Frontal cortex (tissue), 4 donors: Measurements from ENCODE around the gene DUSP7. TPM values are rescaled to one million over a fixed set of nuclear protein-coding genes. Genes with fewer than 3 reads are reported as not detected.
"Not testable (repeated sequence)": the region's sequence is repeated elsewhere in the genome, so short reads cannot be mapped to it uniquely, and the experiment has no call there.

Source experiments
- DNase-seq, 2 donors: peaks; one replicate each; pipeline ENCODE4 v3.0.0; 2012; ENCODE audit warnings: low spot score in 2 of 2
- FAIRE-seq: peaks from 2 replicates; lab custom pipeline; 2012; peaks lifted over from hg19 to GRCh38; lab: Jason Lieb, UNC
- total RNA-seq: library from RNA; depleted of rRNA; stranded (reverse); fragments of >200 nt; gene quantifications from one replicate; pipeline ENCODE4 v1.2.3, GENCODE V29; 2014
- donor health status: control.
- donor health status: control.
- donor health status: control.

Gene DUSP7
- total RNA-seq, 1 donor from 2014 or later: 8.6 TPM

DNA sequence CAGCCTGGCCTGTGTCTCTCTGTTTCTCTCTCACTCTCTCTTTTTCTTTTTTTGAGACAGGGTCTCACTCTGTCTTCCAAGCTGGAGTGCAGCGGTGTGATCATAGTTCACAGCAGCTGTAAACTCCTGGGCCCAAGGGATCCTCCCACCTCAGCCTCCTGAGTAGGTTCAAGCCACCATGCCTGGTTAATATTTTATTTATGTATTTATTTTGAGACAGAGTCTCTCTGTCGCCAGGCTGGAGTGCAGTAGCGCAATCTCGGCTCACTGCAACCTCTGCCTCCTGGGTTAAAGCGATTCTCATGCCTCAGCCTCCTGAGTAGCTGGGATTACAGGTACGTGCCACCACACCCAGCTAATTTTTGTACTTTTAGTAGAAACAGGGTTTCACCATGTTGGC, 22.6 kb downstream of the DUSP7 start:
- not testable (repeated sequence) for DNase-seq

DNA sequence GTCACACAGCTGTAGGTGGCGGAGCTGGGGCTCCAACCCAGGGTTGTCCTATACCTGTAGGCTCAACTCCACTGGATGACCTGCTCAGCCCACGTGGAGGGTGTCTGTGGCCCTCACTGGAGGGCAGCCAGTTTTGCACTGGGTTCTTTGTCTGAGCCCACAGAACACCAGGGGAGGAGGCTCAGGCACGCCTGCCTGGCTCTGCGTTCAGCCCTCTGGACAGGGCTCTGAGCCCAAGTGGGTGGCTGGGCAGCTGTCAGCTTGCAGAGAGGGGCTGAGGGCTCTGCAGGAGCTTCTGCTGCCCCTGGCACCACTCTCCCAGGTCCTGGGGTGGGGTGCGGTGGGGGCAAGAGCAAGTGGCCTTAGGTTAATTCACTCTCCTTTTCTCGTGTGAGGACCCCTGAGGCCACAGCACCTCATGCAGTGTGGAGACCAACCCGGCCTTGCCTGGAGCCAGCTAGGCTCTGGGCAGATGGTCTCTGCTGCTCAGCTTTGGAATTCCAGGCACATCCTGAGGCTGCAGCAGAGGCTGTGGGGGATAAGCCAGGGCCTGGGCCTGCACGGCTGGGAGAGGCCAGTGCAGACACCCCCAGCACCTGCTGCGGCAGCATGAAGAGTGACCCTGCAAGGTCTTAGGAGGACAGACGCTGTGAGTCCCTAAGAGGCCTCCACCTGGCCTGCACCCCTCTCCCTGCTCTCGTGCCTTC, 23.5 kb downstream of the DUSP7 start:
- DNase-seq (no peak), FAIRE-seq (no peak)

More for the DNA sequence above, 22.6 kb downstream of the DUSP7 start:
- FAIRE-seq: not testable (repeated sequence)

DNA sequence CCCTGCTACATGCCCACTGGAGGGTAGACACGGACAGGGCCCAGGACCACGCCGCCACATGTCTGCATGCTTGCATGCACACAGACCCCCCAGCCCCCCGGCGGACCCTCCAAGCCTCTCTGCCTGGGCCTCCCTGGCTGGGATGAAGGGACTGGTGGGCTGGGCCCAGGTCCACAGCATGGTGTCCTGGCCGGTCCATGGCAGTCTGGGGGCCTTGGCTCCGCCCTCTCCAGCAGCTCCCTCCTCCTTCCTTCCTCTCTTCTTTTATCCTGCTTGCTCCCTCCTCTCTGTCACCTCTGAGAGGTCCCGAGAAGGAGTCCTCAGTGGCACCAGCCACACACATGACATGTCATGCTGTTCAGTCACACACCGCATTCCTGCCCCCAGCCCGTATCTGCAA, 24.5 kb downstream of the DUSP7 start:
- no peak for DNase-seq
- no peak for FAIRE-seq

DNA sequence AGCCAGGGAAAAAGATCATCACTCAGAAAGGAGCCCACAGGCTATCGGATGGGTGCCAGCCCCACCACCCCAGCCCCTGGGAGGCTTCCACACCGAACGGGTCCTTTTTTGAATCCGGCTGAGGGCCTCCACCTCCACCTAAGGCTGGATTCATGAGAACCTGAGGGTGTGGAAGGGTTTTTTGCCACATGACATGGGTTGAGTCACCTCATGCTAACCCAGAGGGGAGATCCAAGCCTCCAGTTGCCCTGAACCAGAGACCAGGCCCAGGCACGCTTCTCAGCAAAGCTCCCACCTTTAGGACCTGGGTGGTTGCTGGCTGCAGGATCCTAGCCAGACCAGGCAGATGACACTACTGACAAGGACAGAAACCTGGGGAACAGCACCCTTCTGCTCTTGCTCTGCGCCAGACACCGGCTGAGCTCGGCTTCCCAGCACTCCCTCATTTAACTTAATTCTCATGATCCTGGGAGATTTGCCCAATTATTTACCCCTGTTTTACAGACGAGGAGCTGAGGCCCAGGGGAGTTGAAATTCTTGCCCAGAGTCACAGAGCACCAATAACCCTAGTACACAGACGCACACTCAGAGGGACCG, 25.6 kb downstream of the DUSP7 start:
- DNase-seq: no peak
- no peak for FAIRE-seq

DNA sequence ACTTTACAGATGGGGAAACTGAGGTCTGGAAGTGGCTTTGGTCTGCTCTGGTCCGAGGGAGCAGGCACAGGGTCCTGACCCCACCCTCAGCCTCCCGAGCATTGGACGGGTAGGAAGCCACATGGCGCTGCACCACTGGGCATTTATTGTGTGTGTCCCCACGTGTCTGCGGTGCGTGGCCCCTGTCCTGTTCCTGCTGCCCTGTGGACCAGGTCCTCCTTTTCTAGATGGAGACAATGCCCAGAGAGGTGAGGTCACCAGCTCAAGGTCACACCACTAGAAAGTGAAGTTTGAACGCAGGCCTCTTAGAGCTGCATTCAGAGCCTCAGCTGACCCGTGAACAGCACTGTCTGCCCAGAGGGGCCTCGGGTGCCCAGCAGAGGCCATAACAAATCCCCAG, 26.8 kb downstream of the DUSP7 start:
- DNase-seq: no peak
- no peak for FAIRE-seq

DNA sequence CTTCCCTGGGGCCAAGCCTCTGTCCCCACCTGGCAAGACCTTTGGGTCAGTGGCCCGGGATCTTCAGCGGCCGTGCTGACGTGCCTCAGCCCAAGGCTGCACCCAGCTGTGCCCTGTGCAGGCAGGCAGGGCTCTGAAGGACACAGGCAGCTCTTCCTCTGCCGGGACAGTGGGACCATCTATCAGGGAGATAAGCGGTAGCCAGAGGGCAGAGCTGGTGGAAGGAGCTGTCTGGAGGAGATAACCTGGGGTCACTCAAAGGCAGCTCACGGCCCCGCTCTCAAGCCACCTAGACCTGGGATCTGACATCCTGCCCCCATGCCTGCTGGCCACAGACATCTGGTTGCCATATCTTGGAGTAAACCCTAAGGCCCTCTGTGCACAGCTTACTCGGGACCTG, 27.3 kb downstream of the DUSP7 start:
- FAIRE-seq (no peak), DNase-seq (no peak)

DNA sequence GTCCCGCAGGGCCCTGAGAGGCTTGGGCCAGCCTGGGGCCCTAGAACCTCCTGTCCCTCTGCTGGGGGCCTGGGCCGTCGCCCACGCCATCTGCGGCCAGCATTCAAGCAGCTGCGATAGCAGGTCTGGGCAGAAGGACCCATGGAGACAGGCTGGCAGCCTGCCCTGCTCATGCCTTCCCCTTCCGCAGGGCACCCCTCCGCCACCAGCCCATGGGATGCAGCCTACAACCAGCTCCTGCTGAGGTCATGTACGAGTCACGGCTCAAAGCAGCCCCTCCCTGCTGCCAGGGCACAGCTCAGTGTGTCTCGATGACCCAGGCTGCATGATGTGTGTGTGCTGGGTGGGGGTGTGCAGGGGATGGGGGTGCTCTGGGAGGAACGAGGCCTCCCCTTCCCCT, 27.8 kb downstream of the DUSP7 start:
- DNase-seq: peak in 1 of 2 donors; percentile 62

DNA sequence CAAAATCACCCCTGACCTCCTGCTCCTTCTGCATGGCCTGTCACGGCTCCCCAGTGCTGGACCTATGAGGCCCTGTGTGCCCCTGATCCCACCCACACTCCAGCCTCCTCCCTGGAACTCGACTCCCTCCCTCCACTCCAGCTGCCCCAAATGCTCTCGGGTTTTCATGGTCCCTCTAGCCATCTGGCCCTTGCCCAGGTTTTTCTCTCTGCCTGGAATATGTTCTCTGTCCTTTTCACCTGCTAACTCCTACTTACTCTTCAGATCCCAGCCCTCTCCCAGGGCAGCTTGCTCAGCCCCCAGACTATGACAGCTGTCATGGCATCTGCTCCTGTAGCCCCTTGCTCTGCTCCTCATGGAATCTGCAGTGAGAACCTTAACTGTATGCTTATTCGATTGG, 30.3 kb downstream of the DUSP7 start:
- FAIRE-seq (no peak), DNase-seq (no peak)

More for the DNA sequence above, 27.8 kb downstream of the DUSP7 start:
- no peak for FAIRE-seq

DNA sequence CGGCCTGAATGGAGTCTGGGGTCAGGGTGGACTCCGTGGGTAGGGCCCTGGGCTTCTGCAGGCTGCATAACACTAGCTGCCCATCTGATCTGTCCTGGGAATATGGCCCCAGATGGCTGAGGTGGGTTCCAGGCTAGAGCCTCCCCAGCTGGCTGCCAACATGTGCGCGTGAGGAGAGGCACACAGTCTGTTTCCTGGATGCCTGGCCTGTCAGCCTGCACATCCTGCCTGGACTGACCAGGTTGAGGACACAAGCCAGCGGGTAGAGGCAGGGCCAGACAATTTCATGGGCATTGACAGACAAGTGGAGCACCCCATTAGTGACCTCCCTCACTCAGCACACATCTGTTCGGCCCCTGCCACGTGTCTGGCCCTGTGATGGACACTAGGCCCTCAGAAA, 30.9 kb downstream of the DUSP7 start:
- DNase-seq: no peak
- no peak for FAIRE-seq

DNA sequence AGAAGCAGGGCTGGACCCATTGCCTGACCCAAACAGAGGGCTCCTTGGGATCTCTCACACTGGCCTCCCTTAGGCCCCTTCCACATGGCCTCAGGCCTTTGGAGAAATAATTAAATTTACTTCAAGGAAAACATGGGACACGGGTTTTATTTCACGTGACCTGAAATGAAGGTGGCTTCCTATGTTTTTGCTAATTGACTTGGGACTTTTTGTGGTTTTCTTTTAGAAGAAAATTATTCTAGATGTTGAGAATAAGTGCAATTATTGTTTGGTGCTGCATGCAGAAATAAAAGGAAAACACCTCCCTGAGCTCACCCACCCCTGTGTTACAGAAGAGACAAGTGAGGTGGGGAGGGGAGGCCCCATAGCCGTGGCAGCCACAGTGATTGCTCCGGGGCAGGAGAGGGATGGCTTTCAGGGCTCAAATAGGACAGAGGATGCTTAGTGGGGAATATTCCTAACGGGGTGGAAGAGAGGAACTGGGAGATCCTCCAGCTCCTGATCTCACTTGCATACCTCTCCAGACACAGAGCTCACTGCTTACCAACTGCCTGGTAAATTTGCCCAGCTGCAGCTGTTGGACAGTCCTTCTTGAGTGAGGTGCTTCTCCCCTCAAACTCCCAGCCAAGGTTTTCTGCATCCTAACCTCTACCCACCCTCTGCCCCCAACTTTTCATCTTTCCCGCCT, 31.5 kb downstream of the DUSP7 start:
- DNase-seq (no peak), FAIRE-seq (no peak)

DNA sequence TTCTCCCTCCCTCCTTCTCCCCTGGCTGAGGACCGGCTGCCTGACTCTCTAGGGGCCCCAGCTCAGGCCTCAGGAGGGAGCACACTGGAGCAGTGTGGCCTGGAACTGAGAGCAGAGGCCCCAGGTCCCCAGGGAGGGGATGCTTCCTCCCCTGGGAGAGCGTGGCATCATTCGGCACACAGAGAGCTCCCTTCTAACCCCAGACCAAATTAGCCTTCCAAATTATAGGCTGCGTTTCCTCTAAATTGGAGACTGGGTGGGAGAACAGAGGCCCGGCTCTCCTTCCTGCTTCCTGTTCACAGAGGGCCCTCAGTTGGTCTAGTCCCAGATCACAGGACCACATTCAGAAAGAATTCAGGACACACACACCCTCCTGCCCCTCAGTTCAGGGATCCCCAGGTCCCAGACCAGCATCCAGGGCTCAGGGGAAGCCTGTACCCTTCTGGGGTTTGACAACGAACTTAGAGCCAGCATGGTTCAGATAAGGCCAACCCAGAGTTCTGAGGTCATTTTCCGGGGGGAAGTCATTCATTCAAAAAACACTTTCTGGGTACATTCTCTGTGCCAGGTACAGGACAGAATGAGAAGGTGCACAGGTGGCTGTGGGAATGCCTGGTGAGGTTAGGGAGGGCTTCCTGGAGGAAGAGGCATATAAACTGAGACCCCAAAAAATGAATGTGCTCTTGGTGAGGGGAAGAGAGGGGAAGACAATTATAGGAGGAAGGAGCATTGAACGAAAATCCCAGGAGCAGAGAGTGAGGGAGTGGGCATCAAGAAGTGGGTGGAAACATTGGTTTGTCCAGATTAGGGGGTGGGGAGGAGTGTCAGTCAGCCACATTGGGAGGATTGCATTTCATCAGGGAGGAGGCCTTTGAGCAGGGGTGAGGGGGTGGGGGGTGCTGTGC, 32.3 kb downstream of the DUSP7 start:
- FAIRE-seq (no peak), DNase-seq (no peak)

DNA sequence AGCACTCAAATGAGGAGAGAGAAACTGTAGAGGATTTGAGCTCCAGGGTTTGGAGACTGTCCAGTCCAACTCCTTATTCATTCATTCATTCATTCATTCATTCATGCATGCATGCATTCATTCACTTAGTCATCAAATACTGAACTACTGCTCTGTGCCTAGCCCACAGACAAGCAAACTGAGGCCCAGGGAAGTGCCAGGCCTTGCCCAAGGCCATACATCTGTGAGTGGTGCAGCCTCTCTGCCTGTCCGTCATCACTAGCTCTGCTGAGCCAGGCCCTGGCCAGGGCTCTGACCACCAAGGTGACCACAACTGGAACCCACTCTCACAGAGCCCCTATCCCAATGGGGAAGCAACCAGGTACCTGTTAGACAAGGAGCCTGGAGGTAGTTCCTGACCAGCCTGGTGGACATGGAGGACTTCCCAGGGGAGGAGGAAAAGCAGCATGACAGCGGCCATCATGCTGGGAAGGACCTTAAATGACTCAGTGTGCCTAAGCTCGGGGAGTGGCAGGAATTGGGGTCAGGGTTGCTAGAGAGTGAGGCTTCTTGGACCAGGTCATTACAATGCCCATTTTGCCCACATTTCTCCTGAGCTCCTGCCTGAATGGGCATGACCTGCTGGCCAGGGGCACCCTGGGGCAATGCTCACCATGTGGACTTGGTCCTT, 33.1 kb downstream of the DUSP7 start:
- FAIRE-seq (no peak), DNase-seq (no peak)

DNA sequence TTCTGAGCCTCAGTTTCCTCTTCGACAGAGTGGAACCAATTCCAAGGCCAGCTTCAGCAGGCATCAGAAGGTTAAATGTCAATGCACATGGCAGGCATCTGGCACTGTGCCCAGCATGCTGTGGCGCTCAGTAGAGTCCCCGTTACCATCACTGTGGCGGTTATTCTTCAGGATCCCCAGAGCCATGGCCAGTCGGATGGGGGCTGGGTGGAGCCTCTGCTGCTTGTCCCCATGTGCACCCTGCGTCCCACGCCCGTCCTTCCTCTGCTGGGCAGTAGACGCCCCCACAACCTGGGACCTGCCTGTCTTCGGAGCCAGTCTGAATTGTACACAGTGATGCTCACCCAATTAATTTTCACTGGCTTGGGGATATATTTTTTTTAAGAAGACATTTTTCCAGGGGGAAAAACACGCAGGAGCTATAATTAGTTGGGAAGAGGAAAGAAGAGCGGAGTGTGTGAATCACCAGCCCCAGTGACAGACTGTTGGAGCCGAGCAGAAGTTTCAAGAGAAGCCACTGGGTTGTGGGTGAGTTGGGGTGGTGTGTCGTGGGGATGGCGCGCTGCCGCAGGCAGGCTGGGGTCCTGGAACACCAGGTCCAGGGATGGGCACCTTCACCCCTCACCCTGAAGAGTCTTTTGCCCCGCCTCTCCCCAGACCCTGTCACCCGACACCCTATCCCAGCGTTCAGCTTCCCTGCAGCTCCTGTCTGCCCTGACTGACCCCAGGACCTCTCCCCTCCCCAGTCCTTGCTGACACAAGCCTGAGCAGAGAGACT, 33.9 kb downstream of the DUSP7 start:
- DNase-seq: no peak
- FAIRE-seq: no peak

DNA sequence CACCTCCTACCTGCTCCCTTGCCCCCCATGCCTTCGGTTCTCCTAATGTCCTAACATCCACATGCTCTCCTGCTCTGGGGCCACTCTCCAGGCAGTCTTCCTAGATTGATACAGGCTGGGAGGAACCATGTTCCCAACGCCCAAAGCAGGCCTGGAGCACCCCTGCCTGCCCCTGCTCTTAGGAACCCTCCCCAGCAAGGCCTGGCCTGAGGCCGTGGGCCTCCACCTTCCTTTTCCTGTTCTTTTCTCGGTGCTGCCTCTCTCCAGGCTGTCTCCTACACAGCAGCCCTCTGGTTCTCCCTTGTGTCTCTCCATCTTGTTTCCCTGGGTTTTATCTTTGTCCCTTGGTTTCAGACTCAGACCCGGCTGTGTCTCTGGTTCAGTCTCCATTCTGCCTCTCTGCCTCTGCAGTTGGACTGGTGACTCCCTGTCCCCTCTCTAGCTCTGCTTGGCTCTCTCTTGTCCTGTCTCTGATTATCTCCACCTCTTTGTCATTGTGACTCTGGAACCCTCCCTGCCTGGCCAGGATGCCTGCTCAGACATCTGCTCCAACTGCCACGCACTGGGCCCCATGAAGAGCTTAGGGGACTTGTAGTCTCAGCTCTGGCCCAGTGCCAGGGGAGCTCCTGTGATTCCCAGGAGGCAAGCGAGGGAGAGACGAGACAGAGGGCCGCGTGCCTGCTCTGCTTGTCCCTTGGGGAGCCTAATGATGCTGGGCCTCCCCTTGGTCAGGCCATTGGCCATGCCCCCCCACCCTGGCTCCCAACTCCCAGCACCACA, 34.7 kb downstream of the DUSP7 start:
- no peak for FAIRE-seq

DNA sequence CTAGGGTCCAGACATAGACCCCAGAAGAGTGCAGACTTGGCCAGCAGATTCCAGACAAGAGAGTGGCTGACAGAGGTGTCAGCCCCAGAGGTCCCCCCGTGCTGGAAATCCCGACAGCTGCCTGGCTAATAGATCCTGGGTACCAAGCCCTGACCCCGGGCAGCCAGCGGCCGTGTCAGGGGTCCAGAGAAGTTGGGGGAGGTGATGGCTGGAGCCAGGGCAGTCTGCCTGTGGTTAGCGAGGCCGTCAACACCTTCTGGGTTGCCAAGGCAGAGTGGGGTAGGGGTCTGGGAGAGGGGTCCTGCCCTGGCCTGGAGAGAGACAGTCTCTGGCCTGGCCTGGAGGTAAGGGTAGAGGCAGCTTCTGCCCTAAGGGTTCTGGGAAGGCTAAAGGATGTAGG, 35.6 kb downstream of the DUSP7 start:
- no peak for FAIRE-seq
- no peak for DNase-seq

More for the DNA sequence above, 34.7 kb downstream of the DUSP7 start:
- DNase-seq: no peak

DNA sequence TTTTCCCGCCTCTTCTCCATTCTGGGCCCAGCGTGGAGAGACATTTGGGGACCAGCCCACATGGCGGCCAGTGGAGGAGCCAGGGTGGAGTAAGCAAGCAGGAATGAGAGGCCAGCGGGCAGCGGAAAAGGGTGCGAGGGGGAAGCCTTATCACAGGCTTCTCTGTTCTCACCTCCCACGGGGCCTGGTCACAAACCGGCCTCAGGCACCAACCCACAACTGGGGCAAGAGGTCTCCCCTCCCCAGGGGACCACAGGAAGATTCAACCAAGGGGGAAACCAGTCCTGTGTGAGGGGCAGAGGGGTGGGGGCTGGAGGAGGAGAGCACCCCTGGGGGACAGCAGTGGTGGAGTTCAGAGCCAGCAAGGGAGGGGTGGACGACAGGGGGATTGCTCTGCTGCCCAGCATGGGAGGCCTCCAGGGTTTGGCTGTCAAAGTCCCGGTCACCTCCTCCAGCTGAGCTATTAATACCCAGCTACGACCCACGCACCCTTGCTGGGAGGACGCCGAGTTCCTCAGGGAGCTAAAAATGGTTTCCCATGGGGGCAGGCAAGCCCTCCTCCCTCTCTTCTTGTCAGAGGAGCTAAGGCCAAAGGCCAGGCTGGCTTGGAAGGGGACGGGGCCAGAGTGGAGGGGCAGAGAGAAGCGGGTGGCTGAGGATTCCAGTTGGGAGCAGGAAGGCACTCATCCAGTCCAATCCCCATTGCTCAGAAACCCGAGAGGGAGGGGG, 36.9 kb downstream of the DUSP7 start:
- FAIRE-seq: no peak
- no peak for DNase-seq

DNA sequence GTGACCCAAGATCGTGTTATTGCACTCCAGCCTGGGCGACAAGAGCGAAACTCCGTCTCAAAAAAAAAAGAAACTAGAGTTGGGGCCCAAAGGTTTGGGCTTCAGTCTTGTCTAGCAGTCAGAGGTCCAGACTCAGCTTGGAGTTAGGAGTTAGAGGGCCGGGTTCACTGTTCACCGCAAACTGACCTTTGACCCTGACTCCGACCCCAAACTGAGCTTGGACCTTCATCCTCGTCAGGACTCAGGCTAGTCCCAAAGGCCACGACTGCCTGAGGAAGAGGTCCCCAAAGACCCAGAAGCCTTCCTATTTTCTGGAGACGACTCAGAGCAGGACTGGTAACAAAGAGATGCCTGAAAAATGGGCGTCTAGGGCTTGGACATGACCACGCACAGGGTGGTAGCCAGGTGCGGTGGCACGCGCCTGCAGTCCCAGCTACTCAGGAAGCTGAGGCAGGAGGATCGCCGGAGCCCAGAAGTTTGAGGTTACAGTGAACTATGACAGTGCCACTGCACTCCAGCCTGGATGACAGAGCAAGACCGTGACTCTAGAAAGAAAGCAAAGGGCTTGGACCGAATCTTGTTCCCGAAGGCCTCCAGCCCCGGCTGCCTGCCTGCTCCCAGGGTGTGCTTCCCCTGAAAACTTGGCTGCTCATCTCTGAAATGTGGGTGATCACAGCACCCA, 37.9 kb downstream of the DUSP7 start:
- no peak for FAIRE-seq
- no peak for DNase-seq
